AG09309 (cell line): ENCODE measurements around the gene TUB.

Experiments used
- DNase-seq: peaks from one replicate; pipeline ENCODE4 v3.0.0-alpha.2; 2010; ENCODE audit warnings: low read depth
- H3K4me3 ChIP-seq: 2 replicates; pipeline ENCODE4 v1.5.1; 2011; ENCODE audit warnings: mild to moderate bottlenecking, low read depth, low read length, moderate library complexity; ENCODE audit not compliant: control insufficient read depth
- TF ChIP-seq, protein P1 (sequence below): IDR thresholded peaks from 2 replicates; pipeline ENCODE4 v1.5.1; 2011; ENCODE audit warnings: mild to moderate bottlenecking, low read depth, low read length, inconsistent platforms; ENCODE audit not compliant: insufficient read depth, control insufficient read depth; ENCODE audit errors: missing control alignments

The TUB gene

DNA sequence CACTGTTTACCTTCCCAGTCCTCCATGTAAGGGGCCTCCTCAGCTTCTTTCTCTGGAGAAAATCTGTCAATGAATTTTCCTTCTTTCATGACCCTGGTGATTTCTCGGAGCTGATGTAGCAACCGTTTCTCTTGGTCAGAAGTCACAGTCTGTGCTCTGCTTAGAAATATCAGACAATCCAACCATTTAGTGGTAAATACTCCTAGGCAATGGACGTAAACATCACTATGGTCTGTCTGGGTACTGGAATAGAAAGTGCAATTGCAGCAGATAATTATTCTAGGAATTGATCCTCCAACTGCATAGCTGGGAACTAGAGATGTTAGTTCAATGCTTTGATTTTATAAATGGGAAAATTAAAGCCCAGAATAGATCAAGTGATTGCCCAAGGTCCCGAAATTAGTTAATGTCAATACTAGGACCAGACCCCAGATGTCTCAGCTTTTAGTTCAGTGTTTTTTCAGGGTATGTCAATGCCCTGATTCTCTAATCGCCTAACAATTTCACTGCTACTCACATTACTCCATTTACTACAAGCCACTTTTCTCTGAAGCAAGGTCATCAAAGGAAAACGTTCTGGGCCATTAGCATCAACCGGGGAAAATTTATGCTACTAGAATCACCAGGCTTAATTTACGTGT, 45.8 kb downstream of the TUB start:
- H3K4me3 ChIP-seq, result no peak overlapping the region
- TF ChIP-seq, protein P1, sequence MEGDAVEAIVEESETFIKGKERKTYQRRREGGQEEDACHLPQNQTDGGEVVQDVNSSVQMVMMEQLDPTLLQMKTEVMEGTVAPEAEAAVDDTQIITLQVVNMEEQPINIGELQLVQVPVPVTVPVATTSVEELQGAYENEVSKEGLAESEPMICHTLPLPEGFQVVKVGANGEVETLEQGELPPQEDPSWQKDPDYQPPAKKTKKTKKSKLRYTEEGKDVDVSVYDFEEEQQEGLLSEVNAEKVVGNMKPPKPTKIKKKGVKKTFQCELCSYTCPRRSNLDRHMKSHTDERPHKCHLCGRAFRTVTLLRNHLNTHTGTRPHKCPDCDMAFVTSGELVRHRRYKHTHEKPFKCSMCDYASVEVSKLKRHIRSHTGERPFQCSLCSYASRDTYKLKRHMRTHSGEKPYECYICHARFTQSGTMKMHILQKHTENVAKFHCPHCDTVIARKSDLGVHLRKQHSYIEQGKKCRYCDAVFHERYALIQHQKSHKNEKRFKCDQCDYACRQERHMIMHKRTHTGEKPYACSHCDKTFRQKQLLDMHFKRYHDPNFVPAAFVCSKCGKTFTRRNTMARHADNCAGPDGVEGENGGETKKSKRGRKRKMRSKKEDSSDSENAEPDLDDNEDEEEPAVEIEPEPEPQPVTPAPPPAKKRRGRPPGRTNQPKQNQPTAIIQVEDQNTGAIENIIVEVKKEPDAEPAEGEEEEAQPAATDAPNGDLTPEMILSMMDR, result no peak
- DNase-seq, result no peak

DNA sequence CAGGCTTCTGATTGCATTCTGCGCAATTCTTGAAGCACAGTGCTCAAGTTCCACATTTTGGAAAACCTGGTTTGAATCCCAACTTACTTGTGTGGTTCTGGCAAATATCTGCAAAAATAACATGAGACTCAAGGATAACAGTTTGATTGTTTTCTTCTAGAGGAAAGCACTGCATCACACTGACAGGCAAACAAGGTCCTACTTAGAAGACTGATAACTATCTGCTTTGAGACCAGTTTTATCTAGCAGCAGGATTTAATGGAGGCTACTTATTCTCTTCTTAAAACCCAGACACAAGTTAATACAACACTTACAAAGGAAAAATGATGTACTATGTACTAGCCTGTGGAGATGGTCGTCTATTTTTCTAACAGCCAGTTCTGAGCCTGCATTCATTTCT, 46.4 kb downstream of the TUB start:
- H3K4me3 ChIP-seq, result no peak overlapping the region
- TF ChIP-seq, protein P1, result no peak
- no peak for DNase-seq

DNA sequence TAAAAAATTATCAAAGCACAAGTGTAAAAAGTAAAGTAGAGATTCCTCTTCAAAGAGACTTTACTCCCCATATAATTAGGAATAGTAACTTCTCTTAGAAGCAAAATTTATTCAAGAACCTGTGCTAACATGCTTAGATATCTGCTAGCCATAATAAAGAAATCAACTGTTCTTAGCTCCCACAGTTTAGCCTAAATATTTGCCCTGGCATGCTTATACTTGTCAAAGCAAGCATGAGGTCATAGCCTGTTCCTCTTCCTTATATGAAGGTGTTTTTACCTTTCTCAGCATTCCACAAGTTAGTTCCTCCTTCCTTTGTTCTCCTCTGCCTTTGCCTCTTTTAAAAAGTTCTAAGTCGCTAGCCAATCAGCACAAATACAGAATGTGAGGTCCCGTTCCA, 57.5 kb downstream of the TUB start:
- TF ChIP-seq, protein P1, result no peak
- DNase-seq, result no peak
- H3K4me3 ChIP-seq, result no peak overlapping the region

DNA sequence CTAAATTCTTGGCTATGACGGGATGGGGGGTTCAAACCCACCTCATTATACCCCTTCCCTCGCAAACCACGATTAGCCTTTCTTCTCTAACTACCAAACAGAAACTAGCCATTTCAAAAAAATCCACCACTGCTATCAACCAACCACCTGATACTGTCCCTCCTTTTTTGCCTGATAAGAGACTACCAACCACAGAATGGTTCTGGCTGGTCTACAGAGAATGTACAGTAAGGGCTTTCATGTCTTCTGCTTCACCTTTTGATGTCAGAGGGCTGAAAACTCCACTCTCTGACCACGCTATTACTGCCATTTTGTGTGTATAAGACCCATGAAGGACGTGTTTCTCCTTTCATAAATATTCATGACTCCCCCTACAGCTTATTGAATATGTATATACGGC, 68.7 kb downstream of the TUB start:
- DNase-seq, result no peak
- H3K4me3 ChIP-seq, result no peak overlapping the region
- TF ChIP-seq, protein P1, result no peak
